K562 (cell line): ENCODE results near the gene MSMO1. TPM values are rescaled to one million over a fixed set of nuclear protein-coding genes. Genes with fewer than 3 reads are reported as not detected.
A peak's percentile ranks its signal among the peaks of the same experiment; 100 is the strongest.

Experiments used
- ARNT ChIP-seq, 2 experiments: fragments of 450-650 bp; IDR thresholded peaks; 2 replicates each; pipeline ENCODE4 v1.6.1; 2016; ENCODE audit warnings: mild to moderate bottlenecking in 1 of 2
- CEBPB ChIP-seq: fragments of 450-650 bp; IDR thresholded peaks from 2 replicates; pipeline ENCODE4 v1.6.1; 2016; ENCODE audit warnings: missing genetic modification characterization, missing compliant biosample characterization
- CTBP1 ChIP-seq: fragments of 450-650 bp; IDR thresholded peaks from 2 replicates; pipeline ENCODE4 v1.6.1; 2016; ENCODE audit warnings: borderline replicate concordance
- EP400 ChIP-seq: fragments of 450-650 bp; IDR thresholded peaks from 2 replicates; pipeline ENCODE4 v1.6.1; 2017; ENCODE audit warnings: antibody characterized with exemption, mild to moderate bottlenecking, moderate library complexity
- ESRRA ChIP-seq: fragments of 450-650 bp; IDR thresholded peaks from 2 replicates; pipeline ENCODE4 v1.6.1; 2014; ENCODE audit warnings: low read depth, mild to moderate bottlenecking, moderate library complexity, borderline replicate concordance
- HDAC1 ChIP-seq, 2 experiments: fragments of 450-650 bp; IDR thresholded peaks; 2 replicates each; pipeline ENCODE4 v1.6.1; 2016 to 2017; ENCODE audit warnings: inconsistent platforms in 1 of 2, mild to moderate bottlenecking in 1 of 2, moderate library complexity in 1 of 2
- MAFK ChIP-seq: IDR thresholded peaks from 2 replicates; pipeline ENCODE4 v1.6.1; 2011; ENCODE audit warnings: low read length, improper control_type of control experiment
- NCOR1 ChIP-seq: fragments of 450-650 bp; IDR thresholded peaks from 2 replicates; pipeline ENCODE4 v1.6.1; 2016; ENCODE audit warnings: mild to moderate bottlenecking, moderate library complexity
- NFIC ChIP-seq: fragments of 450-650 bp; IDR thresholded peaks from 2 replicates; pipeline ENCODE4 v1.6.1; 2017; ENCODE audit warnings: mild to moderate bottlenecking, inconsistent platforms
- POLR2B ChIP-seq: fragments of 450-650 bp; IDR thresholded peaks from 2 replicates; pipeline ENCODE4 v1.6.1; 2018; ENCODE audit warnings: low read depth; ENCODE audit not compliant: partially characterized antibody
- TCF7 ChIP-seq: sonication (generic); IDR thresholded peaks from 2 replicates; pipeline ENCODE4 v1.6.1; 2016; ENCODE audit warnings: antibody characterized with exemption, borderline replicate concordance
- TEAD4 ChIP-seq, 2 experiments: sonication (generic) in 1 of 2; formaldehyde crosslinking in 1 of 2; IDR thresholded peaks; 2 replicates each; pipeline versions ENCODE4 v1.6.1 to v1.8.0; 2012 to 2022; ENCODE audit warnings: borderline replicate concordance in 1 of 2, inconsistent platforms in 1 of 2, low read length in 1 of 2, mild to moderate bottlenecking in 1 of 2, missing genetic modification reagents in 1 of 2
- TGIF2 ChIP-seq: sonication (generic); formaldehyde crosslinking; IDR thresholded peaks from 2 replicates; pipeline ENCODE4 v1.8.1; 2022; ENCODE audit warnings: mild to moderate bottlenecking, missing genetic modification reagents, moderate library complexity
- TRIM24 ChIP-seq, 2 experiments: fragments of 450-650 bp; IDR thresholded peaks; 2 replicates each; pipeline ENCODE4 v1.6.1; 2016
- ZEB2 ChIP-seq: fragments of 450-650 bp; IDR thresholded peaks from 2 replicates; pipeline ENCODE4 v1.6.1; 2016
- polyA plus RNA-seq, 8 experiments: library from polyadenylated mRNA; depleted of rRNA in 4 of 8; stranded (reverse) in 5 of 8; unstranded in 3 of 8; fragments of >200 nt; fragmentation: Nextera tagmentation in 2 of 8; fragmentation: Illumina TruSeq in 1 of 8; extraction: Ambion mirVana in 2 of 8; extraction: Trizol in 1 of 8; gene quantifications; 2 replicates each; pipeline versions ENCODE4 v1.2.1 to v1.2.3, GENCODE V29; 2011 to 2014; ENCODE audit warnings: inconsistent platforms in 1 of 8, missing spikeins in 1 of 8
- total RNA-seq, 7 experiments: library from RNA; depleted of rRNA in 6 of 7; stranded (reverse); fragments of >200 nt in 6 of 7; fragmentation: Illumina TruSeq in 2 of 7; extraction: Trizol in 2 of 7; gene quantifications; 2 replicates each; pipeline versions ENCODE4 v1.2.1 to v1.2.3, GENCODE V29; 2011 to 2021; ENCODE audit warnings: low replicate concordance in 1 of 7
- TF ChIP-seq, protein P1 (sequence below): fragments of 450-650 bp; conservative IDR thresholded peaks from 2 replicates; pipeline ENCODE4 v1.6.1; 2016; ENCODE audit warnings: missing genetic modification characterization, low read depth, mild to moderate bottlenecking, missing compliant biosample characterization, moderate library complexity
- TF ChIP-seq, protein P2 (sequence below): sonication (generic); formaldehyde crosslinking; IDR thresholded peaks from 2 replicates; pipeline ENCODE4 v1.8.0; 2022; ENCODE audit warnings: mild to moderate bottlenecking, missing genetic modification reagents
- TF ChIP-seq, protein P3 (sequence below), 2 experiments: fragments of 450-650 bp; IDR thresholded peaks; 2 replicates each; pipeline ENCODE4 v1.6.1; 2016; ENCODE audit warnings: mild to moderate bottlenecking in 2 of 2, borderline replicate concordance in 1 of 2, low read depth in 1 of 2, moderate library complexity in 1 of 2

The MSMO1 gene
- total and polyA plus RNA-seq, 9 of the 15 experiments (the other 6 are each of a cell fraction or from before 2014, with no cell fraction given): 32.0 to 172 (median 63.5) TPM

DNA sequence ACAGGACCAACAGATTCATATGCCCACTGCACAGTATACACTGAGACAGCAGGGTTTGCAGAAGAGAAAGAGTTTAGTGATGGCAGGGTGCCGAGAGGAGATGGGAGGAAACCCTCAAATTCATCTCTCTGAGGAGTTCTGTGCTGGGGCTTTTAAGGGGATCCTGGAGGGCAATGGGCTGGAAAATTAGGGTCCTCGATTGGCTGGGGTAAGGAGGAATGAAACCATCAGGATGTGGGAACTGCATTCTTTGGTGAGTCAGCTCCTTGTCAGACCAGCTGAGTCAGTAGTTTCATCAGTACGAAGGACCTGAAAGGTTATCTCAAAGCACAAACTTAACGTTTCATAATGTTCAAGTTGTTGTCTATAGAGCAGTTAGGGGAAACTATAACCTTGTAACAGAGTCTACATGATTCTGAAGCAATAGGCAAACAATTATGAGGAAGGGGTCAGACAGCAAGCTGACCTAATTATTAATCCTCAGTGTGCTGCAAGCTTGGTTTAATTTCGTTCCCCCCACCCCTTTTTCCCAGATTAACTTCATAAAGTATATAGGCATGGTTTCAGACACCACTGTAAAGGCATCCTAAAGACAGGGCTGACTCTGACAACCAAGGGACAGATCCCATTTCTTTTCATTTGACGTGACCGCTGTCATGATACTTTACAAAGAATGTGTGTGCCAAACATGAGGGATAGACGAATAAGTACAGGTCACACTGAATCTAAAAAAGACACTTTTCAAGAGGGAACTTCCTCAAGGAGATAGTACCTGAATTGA, 1.5 kb upstream of the MSMO1 start (continued):
- TF ChIP-seq TCF7 (no peak), ZEB2 (peak; percentile 57; the same call in 1 of the 2 replicates), TEAD4 (IDR thresholded peaks at IDR 0.05; ENCODE audit: low read length) (peak; percentile 75), TEAD4 (CRISPR knock-in tag; IDR thresholded peaks at IDR 0.05; ENCODE audit: borderline replicate concordance) (no peak), ARNT (IDR thresholded peaks at IDR 0.05) (0 out of 4 replicates have a peak, but pooled peaks of 1 of the 2 experiments have one; percentile 58), NCOR1 (peak; percentile 57), TGIF2 (no peak), TRIM24 (IDR thresholded peaks at IDR 0.05) (peak; percentile 76 to 81), CEBPB (tag) (peak; percentile 87), NFIC (peak; percentile 60), HDAC1 (IDR thresholded peaks at IDR 0.05) (peak in 1 of 2 experiments; percentile 58; a peak in 2 of 4 replicates), EP400 (peak; percentile 55), MAFK (peak; percentile 96), ESRRA (peak; percentile 30; the same call in 1 of the 2 replicates), POLR2B (peak; percentile 26), CTBP1 (no peak)
- TF ChIP-seq, protein P1, sequence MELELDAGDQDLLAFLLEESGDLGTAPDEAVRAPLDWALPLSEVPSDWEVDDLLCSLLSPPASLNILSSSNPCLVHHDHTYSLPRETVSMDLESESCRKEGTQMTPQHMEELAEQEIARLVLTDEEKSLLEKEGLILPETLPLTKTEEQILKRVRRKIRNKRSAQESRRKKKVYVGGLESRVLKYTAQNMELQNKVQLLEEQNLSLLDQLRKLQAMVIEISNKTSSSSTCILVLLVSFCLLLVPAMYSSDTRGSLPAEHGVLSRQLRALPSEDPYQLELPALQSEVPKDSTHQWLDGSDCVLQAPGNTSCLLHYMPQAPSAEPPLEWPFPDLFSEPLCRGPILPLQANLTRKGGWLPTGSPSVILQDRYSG (tag): 0 out of 2 replicates have a peak, but pooled peaks have one; percentile 10
- TF ChIP-seq, protein P2, sequence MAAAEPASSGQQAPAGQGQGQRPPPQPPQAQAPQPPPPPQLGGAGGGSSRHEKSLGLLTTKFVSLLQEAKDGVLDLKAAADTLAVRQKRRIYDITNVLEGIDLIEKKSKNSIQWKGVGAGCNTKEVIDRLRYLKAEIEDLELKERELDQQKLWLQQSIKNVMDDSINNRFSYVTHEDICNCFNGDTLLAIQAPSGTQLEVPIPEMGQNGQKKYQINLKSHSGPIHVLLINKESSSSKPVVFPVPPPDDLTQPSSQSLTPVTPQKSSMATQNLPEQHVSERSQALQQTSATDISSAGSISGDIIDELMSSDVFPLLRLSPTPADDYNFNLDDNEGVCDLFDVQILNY (CRISPR knock-in tag): no peak
- TF ChIP-seq, protein P3, sequence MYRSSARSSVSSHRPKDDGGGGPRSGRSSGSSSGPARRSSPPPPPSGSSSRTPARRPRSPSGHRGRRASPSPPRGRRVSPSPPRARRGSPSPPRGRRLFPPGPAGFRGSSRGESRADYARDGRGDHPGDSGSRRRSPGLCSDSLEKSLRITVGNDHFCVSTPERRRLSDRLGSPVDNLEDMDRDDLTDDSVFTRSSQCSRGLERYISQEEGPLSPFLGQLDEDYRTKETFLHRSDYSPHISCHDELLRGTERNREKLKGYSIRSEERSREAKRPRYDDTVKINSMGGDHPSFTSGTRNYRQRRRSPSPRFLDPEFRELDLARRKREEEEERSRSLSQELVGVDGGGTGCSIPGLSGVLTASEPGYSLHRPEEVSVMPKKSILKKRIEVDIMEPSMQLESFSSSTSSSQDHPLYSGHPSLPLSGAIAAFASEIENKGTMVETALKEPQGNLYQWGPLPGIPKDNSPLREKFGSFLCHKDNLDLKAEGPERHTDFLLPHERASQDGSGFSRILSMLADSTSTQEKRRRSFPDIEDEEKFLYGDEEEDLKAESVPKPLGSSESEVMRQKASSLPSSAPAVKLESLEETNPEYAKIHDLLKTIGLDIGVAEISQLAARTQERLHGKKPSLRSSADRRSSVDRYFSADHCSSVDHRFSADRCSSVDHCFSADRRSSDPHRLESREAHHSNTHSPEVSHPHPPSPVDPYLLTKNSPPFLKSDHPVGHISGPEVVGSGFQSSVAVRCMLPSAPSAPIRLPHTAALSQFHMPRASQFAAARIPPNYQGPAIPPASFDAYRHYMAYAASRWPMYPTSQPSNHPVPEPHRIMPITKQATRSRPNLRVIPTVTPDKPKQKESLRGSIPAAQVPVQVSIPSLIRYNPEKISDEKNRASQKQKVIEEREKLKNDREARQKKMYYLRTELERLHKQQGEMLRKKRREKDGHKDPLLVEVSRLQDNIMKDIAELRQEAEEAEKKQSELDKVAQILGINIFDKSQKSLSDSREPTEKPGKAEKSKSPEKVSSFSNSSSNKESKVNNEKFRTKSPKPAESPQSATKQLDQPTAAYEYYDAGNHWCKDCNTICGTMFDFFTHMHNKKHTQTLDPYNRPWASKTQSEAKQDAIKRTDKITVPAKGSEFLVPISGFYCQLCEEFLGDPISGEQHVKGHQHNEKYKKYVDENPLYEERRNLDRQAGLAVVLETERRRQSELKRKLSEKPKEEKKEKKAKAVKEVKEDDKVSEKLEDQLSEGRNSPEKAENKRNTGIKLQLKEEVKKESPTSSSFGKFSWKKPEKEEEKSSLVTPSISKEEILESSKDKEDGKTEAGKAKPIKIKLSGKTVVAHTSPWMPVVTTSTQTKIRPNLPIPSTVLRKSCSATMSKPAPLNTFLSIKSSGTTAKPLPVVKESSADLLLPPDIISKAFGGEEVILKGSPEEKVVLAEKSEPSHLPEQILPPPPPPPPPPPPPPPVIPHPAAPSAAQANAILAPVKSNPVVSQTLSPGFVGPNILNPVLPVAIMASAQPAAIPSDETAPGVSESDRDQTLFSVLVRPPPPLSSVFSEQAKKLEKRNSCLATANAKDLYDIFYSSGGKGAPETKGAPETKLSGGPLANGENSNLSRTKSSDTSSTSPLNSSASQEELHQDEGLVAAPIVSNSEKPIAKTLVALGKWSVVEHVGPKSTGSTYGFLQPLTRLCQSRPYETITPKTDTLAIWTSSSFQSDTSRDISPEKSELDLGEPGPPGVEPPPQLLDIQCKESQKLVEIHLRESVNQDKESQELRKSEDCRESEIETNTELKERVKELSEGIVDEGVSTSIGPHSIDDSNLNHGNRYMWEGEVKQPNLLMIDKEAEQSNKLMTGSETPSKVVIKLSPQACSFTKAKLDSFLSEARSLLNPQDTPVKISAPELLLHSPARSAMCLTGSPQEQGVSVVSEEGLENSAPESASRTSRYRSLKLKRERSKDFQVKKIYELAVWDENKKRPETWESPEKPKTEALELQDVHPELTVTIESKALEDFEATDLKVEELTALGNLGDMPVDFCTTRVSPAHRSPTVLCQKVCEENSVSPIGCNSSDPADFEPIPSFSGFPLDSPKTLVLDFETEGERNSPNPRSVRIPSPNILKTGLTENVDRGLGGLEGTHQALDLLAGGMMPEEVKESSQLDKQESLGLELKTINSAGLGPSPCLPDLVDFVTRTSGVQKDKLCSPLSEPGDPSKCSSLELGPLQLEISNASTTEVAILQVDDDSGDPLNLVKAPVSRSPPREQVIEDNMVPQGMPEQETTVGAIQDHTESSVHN (IDR thresholded peaks at IDR 0.05; ENCODE audit: borderline replicate concordance in 1 of 2, low read depth in 1 of 2): peak in 1 of 2 experiments; percentile 92; a peak in 2 of 4 replicates
